Measurements from ENCODE around the gene CADM2. TPM values are rescaled to one million over a fixed set of nuclear protein-coding genes. Genes with fewer than 3 reads are reported as not detected.

CADM2 gene
- total RNA-seq, 4 donors from 2014 or later = 1.2 to 22.3 (median 2.4) TPM

- H3K27ac ChIP-seq = no peak overlapping the region
- H3K4me1 ChIP-seq = no peaks in the 10 kb centered on the region
- H3K27me3 ChIP-seq = no peaks in the 10 kb centered on the region
- no peak overlapping the region for H3K4me3 ChIP-seq
- TF ChIP-seq POLR2A (IDR thresholded peaks at IDR 0.05) (no peak), CTCF (IDR thresholded peaks at IDR 0.05) (no peak)
- no peaks in the 10 kb centered on the region for H3K9me3 ChIP-seq
- no peaks in the 10 kb centered on the region for H3K36me3 ChIP-seq
- no peak for DNase-seq
Measured at GRCh38 chr3:85560088-85560785, 601.4 kb downstream of the CADM2 start.

GRCh38 chr3:85567071-85567676 is 608.4 kb downstream of the CADM2 start:
- Histone ChIP-seq H3K4me3 (no peak overlapping the region), H3K27ac (no peak overlapping the region), H3K9me3 (no peaks in the 10 kb centered on the region), H3K36me3 (no peaks in the 10 kb centered on the region), H3K27me3 (no peaks in the 10 kb centered on the region), H3K4me1 (no peaks in the 10 kb centered on the region)
- no peak for DNase-seq
- TF ChIP-seq CTCF (IDR thresholded peaks at IDR 0.05) (peak in 3 of 6 experiments; percentile 3 to 23 (median 13)), POLR2A (IDR thresholded peaks at IDR 0.05) (no peak)

GRCh38 chr3:85570819-85571218 is 612.0 kb downstream of the CADM2 start:
- Histone ChIP-seq H3K27me3 (no peaks in the 10 kb centered on the region), H3K36me3 (no peaks in the 10 kb centered on the region), H3K4me1 (no peaks in the 10 kb centered on the region), H3K27ac (no peak overlapping the region), H3K4me3 (no peak overlapping the region), H3K9me3 (no peaks in the 10 kb centered on the region)
- DNase-seq = no peak
- TF ChIP-seq POLR2A (IDR thresholded peaks at IDR 0.05) (no peak), CTCF (IDR thresholded peaks at IDR 0.05) (no peak)

GRCh38 chr3:85571835-85572234 is 613.0 kb downstream of the CADM2 start:
- no peak overlapping the region for H3K27ac ChIP-seq
- no peaks in the 10 kb centered on the region for H3K36me3 ChIP-seq
- no peak overlapping the region for H3K4me3 ChIP-seq
- no peak for DNase-seq
- no peaks in the 10 kb centered on the region for H3K27me3 ChIP-seq
- no peaks in the 10 kb centered on the region for H3K9me3 ChIP-seq
- no peaks in the 10 kb centered on the region for H3K4me1 ChIP-seq
- TF ChIP-seq POLR2A (IDR thresholded peaks at IDR 0.05) = no peak
- TF ChIP-seq CTCF (IDR thresholded peaks at IDR 0.05) = no peak

- Histone ChIP-seq H3K9me3 (no peaks in the 10 kb centered on the region), H3K36me3 (no peaks in the 10 kb centered on the region), H3K4me3 (no peak overlapping the region), H3K27ac (no peak overlapping the region), H3K4me1 (no peaks in the 10 kb centered on the region), H3K27me3 (no peaks in the 10 kb centered on the region)
- DNase-seq = no peak
- TF ChIP-seq POLR2A (IDR thresholded peaks at IDR 0.05) (no peak), CTCF (IDR thresholded peaks at IDR 0.05) (no peak)
Measured at GRCh38 chr3:85572426-85572825, 613.6 kb downstream of the CADM2 start.
